Esophagus muscularis mucosa (tissue), 4 donors: Measurements from ENCODE around the gene CCNE1.

Experiments used
- EP300 ChIP-seq: sonication (generic); formaldehyde crosslinking; IDR thresholded peaks from one replicate; pipeline ENCODE4 v1.6.1; 2017; ENCODE audit warnings: antibody characterized with exemption
- POLR2A ChIP-seq: fragments of 450-650 bp; IDR thresholded peaks from one replicate; pipeline ENCODE4 v1.6.1; 2017; ENCODE audit warnings: antibody characterized with exemption, moderate library complexity, mild to moderate bottlenecking, low read depth
- POLR2AphosphoS5 ChIP-seq, 2 donors: sonication (generic); formaldehyde crosslinking; IDR thresholded peaks; one replicate each; pipeline ENCODE4 v1.6.1; 2017; ENCODE audit warnings: antibody characterized with exemption in 2 of 2
- TF ChIP-seq, protein P1 (sequence below), 3 experiments: fragments of 200-600 bp in 2 of 3; fragments of 450-650 bp in 1 of 3; sonication (generic) in 2 of 3; IDR thresholded peaks; one replicate each; pipeline ENCODE4 v1.5.1; 2017 to 2019; ENCODE audit warnings: antibody characterized with exemption in 3 of 3, mild to moderate bottlenecking in 2 of 3, moderate library complexity in 1 of 3

- TF ChIP-seq POLR2A (no peak), EP300 (no peak), POLR2AphosphoS5 (IDR thresholded peaks at IDR 0.05) (no peak)
- TF ChIP-seq, protein P1, sequence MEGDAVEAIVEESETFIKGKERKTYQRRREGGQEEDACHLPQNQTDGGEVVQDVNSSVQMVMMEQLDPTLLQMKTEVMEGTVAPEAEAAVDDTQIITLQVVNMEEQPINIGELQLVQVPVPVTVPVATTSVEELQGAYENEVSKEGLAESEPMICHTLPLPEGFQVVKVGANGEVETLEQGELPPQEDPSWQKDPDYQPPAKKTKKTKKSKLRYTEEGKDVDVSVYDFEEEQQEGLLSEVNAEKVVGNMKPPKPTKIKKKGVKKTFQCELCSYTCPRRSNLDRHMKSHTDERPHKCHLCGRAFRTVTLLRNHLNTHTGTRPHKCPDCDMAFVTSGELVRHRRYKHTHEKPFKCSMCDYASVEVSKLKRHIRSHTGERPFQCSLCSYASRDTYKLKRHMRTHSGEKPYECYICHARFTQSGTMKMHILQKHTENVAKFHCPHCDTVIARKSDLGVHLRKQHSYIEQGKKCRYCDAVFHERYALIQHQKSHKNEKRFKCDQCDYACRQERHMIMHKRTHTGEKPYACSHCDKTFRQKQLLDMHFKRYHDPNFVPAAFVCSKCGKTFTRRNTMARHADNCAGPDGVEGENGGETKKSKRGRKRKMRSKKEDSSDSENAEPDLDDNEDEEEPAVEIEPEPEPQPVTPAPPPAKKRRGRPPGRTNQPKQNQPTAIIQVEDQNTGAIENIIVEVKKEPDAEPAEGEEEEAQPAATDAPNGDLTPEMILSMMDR (IDR thresholded peaks at IDR 0.05) = no peak
These were observed 41.1 kb upstream of the CCNE1 start for GRCh38 chr19:29770648-29771047.
